Loucy (cell line): ENCODE measurements around the gene KRTAP4-2.

Source experiments
- EZH2phosphoT487 ChIP-seq: fragments of 200-600 bp; IDR thresholded peaks from 2 replicates; pipeline ENCODE4 v1.6.1; 2018; ENCODE audit warnings: antibody characterized with exemption, mild to moderate bottlenecking, moderate library complexity, borderline replicate concordance
- TF ChIP-seq, protein P1 (sequence below): fragments of 200-600 bp; sonication (generic); conservative IDR thresholded peaks from 2 replicates; pipeline ENCODE4 v1.5.1; 2014; ENCODE audit warnings: mild to moderate bottlenecking, antibody characterized with exemption, low read length

DNA sequence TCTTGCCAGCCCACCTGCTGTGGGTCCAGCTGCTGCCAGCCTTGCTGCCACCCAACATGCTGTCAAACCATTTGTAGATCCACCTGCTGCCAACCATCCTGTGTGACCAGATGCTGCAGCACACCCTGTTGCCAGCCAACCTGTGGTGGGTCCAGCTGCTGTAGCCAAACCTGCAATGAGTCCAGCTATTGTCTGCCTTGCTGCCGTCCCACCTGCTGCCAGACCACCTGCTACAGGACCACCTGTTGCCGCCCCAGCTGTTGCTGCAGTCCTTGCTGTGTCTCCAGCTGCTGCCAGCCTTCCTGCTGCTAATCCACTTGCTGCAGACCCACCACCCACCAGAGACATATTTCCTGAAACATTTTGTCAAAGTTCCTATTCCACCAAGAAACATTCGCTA is 12.3 kb upstream of the KRTAP4-2 start:
- TF ChIP-seq, protein P1, sequence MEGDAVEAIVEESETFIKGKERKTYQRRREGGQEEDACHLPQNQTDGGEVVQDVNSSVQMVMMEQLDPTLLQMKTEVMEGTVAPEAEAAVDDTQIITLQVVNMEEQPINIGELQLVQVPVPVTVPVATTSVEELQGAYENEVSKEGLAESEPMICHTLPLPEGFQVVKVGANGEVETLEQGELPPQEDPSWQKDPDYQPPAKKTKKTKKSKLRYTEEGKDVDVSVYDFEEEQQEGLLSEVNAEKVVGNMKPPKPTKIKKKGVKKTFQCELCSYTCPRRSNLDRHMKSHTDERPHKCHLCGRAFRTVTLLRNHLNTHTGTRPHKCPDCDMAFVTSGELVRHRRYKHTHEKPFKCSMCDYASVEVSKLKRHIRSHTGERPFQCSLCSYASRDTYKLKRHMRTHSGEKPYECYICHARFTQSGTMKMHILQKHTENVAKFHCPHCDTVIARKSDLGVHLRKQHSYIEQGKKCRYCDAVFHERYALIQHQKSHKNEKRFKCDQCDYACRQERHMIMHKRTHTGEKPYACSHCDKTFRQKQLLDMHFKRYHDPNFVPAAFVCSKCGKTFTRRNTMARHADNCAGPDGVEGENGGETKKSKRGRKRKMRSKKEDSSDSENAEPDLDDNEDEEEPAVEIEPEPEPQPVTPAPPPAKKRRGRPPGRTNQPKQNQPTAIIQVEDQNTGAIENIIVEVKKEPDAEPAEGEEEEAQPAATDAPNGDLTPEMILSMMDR = no peak
- no peak for TF ChIP-seq EZH2phosphoT487
